ENCODE measurements around the gene SNX5.

GRCh38 chr20:17990278-17990972 lies 21.8 kb upstream of the SNX5 start:
- TF ChIP-seq CTCF (IDR thresholded peaks at IDR 0.05 in 4 of 5, conservative IDR thresholded peaks at IDR 0.05 in 1 of 5): no peak
- TF ChIP-seq POLR2A (IDR thresholded peaks at IDR 0.05): no peak

Measured in gastrocnemius medialis (tissue), 4 donors.